NCI-H510A (cell line): ENCODE data around the gene OR6C6.
A peak's percentile ranks its signal among the peaks of the same experiment; 100 is the strongest.
"Not testable (repeated sequence)": the region's sequence is repeated elsewhere in the genome, so short reads cannot be mapped to it uniquely, and the experiment has no call there.

Experiments used
- DNase-seq: peaks from one replicate; lab custom pipeline; 2025; lab: John Stamatoyannopoulos, UW

The OR6C6 gene

GRCh38 chr12:55296469-55296868 is at the start of gene OR6C6:
Gene OR6C6 (minus strand): TSS chr12:55296569. CDS start chr12:55295232, 1,337 bp downstream.
- DNase-seq, result no peak

DNA sequence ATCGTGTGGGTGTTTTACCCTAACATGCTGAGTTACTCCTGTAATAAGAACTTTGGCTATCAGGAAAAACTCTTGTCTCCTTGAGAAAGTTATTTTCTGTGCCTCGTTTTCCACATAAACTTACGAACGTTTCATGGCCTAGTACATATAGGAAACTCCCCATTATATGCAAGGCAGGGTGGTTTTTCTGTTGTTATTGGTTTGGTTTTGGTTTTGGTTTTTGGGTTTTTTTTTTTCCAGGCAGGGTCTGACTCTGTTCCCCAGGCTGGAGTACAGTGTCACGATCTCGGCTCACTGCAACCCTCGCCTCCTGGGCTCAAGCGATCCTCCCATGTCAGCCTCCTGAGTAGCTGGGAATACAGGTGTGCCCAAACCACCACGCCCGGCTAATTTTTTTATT is 39.6 kb upstream of the OR6C6 start:
- no peak for DNase-seq

DNA sequence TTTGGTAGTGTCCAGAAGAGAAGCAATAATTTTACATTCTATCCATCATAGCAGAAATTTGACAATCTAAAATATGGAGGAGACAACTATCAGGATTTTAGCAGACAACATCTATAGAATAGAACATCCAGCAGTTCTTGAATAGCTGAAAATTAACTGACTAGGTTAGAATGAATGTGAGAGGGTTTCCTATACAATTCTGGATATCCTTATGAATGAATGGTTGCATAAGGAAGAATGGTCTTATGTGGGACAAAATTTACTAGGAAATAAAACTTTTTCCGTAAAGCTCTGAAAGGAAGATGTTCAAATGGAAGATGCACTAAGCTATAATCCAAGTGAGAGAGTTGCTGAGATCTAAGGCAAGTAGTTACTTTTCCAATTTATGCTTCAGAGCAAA is 34.1 kb upstream of the OR6C6 start, which contains the start of gene OR6C3:
OR6C3 (plus strand) TSS at position 301 of the 400 bp plus-strand sequence. CDS start 955 bp downstream, outside the sequence.
- no peak for DNase-seq

DNA sequence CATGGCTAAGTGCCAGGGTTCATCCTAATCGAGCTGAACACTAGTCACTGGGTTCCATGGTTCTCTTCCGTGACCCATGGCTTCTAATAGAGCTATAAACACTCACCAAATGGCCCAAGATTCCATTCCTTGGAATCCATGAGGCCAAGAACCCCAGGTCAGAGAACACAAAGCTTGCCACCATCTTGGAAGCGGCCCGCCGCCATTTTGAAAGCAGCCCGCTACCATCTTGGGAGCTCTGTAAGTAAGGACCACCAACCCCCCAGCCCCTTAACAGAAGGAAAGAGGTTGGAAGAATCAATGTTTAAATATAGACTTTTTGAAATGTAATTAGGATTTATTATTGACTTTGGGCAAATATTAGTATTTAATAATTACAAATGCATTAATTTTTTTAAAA is 29.4 kb upstream of the OR6C6 start:
- DNase-seq, result not testable (repeated sequence)

- no peak for DNase-seq
These were observed 23.8 kb upstream of the OR6C6 start for GRCh38 chr12:55320201-55320600.

- no peak for DNase-seq
These were observed 17.7 kb upstream of the OR6C6 start, which contains the start of gene OR6C1 for GRCh38 chr12:55314043-55314442. Gene OR6C1 (plus strand): TSS chr12:55314343. CDS start chr12:55320600, 6,257 bp downstream.

DNA sequence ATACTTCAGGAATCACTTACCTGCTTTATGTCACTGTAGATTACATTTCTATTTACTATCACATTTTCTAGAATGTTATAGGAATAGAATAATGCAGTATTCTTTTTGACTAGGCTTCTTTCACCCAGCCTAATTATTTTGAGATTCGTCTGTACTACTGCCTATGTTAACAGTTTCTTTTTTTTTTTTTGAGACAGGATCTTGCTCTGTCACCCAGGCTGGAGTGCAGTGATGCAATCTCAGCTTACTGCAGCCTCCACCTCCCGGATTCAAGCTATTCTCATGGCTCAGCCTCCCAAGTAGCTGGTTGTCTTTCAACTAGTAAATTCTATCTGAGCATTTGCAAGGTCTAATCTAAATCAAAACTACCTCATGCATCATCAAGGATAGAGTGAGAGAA is 6.4 kb downstream of the OR6C6 start:
- DNase-seq, result no peak

DNA sequence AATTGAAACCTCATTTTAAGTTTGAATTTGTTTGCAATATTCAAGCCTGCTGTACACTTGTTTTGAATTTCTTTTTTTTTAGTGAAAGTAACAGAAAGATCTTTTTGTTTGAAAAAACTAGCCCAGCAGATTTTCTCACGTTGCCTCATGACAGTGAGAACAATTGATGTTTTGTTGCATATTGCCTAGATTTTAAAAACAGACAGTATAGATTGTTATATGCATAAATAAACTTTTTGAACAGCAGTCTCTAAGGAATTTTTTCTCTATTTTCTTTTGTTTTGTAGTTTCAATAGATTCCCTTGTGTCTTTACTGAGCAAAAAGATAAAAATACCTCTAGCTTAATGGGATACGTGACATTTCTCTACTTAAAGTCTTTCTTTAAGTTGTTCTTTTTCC is 15.4 kb downstream of the OR6C6 start:
- no peak for DNase-seq

DNA sequence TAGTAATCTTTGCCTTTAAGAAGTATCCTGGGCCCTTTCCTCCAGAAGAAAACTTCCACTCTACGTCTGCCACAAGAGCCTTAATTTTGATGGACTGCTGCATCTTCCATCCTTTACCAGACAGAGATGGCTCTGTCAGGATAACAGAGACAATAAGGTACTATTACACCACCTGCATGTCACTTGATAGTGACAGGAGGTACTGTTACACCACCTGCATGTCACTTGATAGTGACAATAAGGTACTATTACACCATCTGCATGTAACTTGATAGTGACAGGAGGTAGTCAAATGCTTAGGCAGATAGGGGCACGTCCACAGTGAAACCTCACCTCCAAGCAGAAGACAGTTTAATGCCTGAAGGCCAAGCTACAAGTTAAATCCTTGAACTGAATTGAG is 38.1 kb downstream of the OR6C6 start:
- DNase-seq, result peak; percentile 39

DNA sequence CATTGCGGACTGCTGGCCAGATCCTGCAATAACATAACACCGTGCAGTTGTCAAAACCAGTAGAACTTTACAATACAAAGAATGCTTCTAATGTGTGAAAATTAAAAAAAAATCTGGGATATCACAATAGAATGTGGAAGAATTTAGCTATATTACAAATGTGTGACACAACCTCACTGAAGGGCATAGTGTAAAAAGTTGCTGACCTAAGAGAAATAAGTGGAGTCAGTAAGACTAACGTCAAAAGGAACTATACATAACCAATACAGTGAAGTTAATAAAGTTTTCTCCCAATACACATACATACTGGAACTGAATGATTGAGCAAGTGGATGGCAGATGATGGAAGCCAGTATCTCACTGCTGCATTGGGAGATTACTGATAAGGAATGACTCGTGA is 39.5 kb downstream of the OR6C6 start:
- no peak for DNase-seq

DNA sequence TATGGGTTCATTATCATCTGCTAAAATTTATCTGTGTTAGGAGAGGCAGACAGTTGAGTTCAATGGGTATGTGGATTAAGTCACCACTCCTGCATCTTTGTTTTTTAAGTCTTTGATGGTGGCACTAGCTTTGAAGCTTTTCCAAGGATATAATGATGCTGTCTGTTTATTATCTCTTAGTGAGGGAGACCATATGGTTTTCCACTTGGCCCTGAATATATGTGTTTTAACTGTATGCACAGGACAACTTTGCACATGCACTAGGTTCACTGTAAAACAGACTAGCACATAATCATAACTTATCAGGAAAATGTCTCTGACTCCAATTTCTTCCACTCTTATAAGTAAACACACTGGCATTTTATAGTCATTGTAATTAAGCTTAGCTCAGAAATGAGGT is 43.1 kb downstream of the OR6C6 start:
- no peak for DNase-seq

DNA sequence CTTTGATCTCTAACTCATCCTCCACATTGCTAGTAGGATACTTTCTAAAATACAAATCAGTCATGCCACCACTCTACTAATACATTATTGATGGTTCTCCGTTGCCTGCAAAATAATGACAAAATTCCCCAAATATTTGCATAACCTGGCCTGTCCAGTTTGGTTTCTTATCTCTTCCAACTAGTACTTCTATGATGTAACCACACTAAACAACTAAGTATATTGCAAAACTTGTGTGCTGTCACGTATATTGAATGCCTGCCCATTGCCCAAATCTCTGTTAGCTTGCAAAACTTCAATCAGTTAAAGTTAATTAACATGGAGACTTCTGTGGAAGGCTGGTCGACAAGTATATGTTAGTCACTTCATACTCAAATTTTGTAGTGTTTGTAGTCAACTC is 45.4 kb downstream of the OR6C6 start:
- no peak for DNase-seq

DNA sequence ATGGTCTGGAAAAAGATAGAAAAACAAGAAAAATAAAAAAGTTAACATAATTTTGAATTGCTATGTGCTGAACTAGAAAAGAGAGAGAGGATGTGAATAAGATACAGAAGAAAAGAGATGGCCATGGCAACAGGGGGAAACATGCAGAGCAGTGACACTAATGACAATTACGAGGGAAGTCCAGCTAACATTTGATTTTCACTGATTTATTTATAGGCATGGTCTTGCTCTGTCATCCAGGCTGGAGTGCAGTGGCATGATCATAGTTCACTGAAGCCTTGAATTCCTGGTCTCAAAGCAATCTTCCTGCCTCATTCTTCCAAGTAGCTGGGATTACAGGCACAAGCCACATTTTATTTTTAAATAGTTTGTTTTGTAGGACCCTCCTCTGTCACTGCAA is 50.2 kb downstream of the OR6C6 start:
- DNase-seq, result no peak

DNA sequence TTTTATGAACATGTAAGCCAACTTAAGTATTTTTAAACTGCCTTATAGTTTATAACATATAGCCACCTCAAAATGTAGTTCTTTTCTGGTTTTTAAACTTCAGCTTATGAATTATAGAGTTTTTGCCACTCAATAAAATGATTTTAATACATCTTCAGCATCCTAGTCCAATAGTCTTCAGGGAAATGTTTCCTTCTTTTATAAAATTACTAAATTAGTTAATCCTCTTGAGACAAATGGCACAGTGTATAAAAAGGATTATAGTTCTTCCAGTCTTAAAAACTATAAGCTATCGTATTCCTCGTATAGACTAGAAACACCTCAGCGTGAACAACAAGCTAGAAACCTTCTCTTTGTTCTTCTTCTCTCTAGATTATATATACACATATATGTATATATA is 52.1 kb downstream of the OR6C6 start, which contains the start of gene OR6C74:
OR6C74 (plus strand) TSS at position 301 of the 400 bp plus-strand sequence. CDS start 2,679 bp downstream, outside the sequence.
- DNase-seq, result no peak
